KMS-11 (cell line): ENCODE results near the gene CNOT1.

ENCODE experiments used
- H2AFZ ChIP-seq: fragments of 200-600 bp; sonication (generic); 2 replicates; pipeline ENCODE4 v1.6.1; 2016; ENCODE audit warnings: antibody characterized with exemption, mixed run types, low read depth
- H3K27ac ChIP-seq: fragments of 200-600 bp; sonication (generic); 2 replicates; pipeline ENCODE4 v1.6.1; 2016; ENCODE audit warnings: mild to moderate bottlenecking, mixed run types
- H3K27me3 ChIP-seq: fragments of 200-600 bp; sonication (generic); 2 replicates; pipeline ENCODE4 v1.6.1; 2017; ENCODE audit warnings: mild to moderate bottlenecking, low read depth, mixed run types, moderate library complexity; ENCODE audit not compliant: insufficient read depth
- H3K36me3 ChIP-seq: fragments of 200-600 bp; sonication (generic); 2 replicates; pipeline ENCODE4 v1.6.1; 2017; ENCODE audit warnings: mild to moderate bottlenecking, mixed run types; ENCODE audit not compliant: insufficient read depth
- H3K4me1 ChIP-seq: fragments of 200-600 bp; sonication (generic); 2 replicates; pipeline ENCODE4 v1.6.1; 2016; ENCODE audit warnings: mild to moderate bottlenecking, low read depth, mixed run types; ENCODE audit not compliant: poor library complexity, severe bottlenecking
- H3K4me2 ChIP-seq: fragments of 200-600 bp; sonication (generic); 2 replicates; pipeline ENCODE4 v1.7.0; 2016; ENCODE audit warnings: mild to moderate bottlenecking, mixed run types
- H3K4me3 ChIP-seq: fragments of 200-600 bp; sonication (generic); IDR thresholded peaks from 2 replicates; pipeline ENCODE4 v1.6.1; 2017; ENCODE audit warnings: low read depth, low read length, mixed read lengths; ENCODE audit not compliant: insufficient read depth
- H3K79me2 ChIP-seq: fragments of 200-600 bp; sonication (generic); 2 replicates; pipeline ENCODE4 v1.6.1; 2016; ENCODE audit warnings: low read depth, mixed run types; ENCODE audit not compliant: insufficient read depth
- H3K9ac ChIP-seq: fragments of 200-600 bp; sonication (generic); 2 replicates; pipeline ENCODE4 v1.6.1; 2016; ENCODE audit warnings: mild to moderate bottlenecking, mixed run types
- H4K20me1 ChIP-seq: fragments of 200-600 bp; sonication (generic); 2 replicates; pipeline ENCODE4 v1.6.1; 2016; ENCODE audit warnings: mild to moderate bottlenecking, mixed run types; ENCODE audit not compliant: insufficient read depth
- TF ChIP-seq, protein P1 (sequence below): fragments of 200-600 bp; sonication (generic); conservative IDR thresholded peaks from 2 replicates; pipeline ENCODE4 v1.6.1; 2017; ENCODE audit warnings: low read depth, mild to moderate bottlenecking, antibody characterized with exemption, low read length, moderate library complexity, mixed read lengths

CNOT1 gene

DNA sequence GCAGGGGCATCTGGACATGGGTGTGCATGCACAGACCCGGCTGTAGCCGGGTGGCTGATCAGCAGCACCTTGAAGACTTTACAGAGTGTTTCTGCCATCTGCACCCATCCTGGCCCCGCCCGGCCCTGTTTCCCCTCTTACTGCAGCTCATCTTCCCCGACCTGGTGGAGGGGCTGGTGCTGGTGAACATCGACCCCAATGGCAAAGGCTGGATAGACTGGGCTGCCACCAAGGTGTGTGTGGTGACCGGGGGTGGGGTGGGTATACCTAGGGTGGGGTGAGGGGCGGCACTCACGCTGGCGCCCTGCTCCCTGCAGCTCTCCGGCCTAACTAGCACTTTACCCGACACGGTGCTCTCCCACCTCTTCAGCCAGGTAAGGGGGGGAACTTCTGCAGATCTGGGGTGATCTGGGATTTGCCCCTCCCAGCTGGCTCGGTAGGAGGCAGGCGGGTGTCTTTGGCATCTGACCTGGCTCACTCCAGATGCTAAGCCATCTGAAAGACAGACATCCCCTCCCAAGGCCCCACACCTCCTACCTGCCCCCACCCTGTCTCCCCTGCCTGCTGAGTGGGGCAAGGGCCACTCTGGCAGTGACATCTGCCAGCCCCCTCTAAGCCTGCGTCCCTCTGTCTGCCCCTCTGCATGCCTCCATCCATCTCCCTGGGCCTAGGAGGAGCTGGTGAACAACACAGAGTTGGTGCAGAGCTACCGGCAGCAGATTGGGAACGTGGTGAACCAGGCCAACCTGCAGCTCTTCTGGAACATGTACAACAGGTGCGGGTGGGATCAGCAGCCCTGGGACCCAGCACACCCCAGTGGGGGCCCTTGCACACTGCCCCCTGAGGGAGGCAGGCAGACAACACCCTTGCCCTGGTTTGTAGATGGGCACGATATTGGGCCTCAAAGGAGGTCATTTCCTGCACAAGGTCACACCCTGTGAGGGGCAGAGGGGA, 123.1 kb downstream of the CNOT1 start:
- H3K79me2 ChIP-seq = no peaks in the 10 kb centered on the region
- no peak overlapping the region for H3K4me2 ChIP-seq
- no peaks in the 10 kb centered on the region for H3K27me3 ChIP-seq
- no peaks in the 10 kb centered on the region for H3K36me3 ChIP-seq
- TF ChIP-seq, protein P1, sequence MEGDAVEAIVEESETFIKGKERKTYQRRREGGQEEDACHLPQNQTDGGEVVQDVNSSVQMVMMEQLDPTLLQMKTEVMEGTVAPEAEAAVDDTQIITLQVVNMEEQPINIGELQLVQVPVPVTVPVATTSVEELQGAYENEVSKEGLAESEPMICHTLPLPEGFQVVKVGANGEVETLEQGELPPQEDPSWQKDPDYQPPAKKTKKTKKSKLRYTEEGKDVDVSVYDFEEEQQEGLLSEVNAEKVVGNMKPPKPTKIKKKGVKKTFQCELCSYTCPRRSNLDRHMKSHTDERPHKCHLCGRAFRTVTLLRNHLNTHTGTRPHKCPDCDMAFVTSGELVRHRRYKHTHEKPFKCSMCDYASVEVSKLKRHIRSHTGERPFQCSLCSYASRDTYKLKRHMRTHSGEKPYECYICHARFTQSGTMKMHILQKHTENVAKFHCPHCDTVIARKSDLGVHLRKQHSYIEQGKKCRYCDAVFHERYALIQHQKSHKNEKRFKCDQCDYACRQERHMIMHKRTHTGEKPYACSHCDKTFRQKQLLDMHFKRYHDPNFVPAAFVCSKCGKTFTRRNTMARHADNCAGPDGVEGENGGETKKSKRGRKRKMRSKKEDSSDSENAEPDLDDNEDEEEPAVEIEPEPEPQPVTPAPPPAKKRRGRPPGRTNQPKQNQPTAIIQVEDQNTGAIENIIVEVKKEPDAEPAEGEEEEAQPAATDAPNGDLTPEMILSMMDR = no peak
- no peak overlapping the region for H2AFZ ChIP-seq
- no peak overlapping the region for H3K4me3 ChIP-seq
- no peaks in the 10 kb centered on the region for H4K20me1 ChIP-seq
- no peak overlapping the region for H3K9ac ChIP-seq
- H3K4me1 ChIP-seq = peaks cover 7% of the 10 kb centered on the region
- H3K27ac ChIP-seq = no peak overlapping the region

DNA sequence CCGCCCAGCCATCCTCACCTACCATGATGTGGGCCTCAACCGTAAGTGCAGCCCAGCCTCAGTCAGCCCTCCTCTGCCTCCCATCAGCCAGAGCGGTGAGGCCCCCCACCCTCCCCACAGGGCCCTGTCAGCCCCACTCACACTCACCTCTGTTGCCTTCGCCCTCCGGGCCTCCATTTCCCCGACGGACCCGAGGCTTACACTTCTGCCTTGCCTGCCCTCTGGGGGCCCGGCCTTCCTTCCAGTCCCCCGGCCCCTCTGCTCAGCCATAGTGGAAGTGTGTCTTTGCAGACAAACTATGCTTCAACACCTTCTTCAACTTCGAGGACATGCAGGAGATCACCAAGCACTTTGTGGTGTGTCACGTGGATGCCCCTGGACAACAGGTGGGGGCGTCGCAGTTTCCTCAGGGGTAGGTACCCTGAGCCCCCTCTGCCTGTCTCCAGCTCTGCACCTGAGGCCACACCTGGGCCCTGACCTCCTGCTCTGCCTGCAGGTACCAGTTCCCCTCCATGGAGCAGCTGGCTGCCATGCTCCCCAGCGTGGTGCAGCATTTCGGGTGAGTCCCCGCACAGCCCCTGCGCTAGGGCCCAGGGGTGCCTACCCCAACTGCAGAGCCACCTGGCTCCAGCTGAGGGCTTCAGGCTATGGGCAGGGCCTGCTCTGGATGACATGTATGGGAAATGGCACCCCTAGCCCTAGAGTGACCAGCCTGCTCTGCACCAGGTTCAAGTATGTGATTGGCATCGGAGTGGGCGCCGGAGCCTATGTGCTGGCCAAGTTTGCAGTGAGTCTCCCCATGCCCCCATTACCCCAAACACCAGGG, 125.5 kb downstream of the CNOT1 start:
- H3K9ac ChIP-seq = no peak overlapping the region
- no peaks in the 10 kb centered on the region for H3K36me3 ChIP-seq
- no peaks in the 10 kb centered on the region for H4K20me1 ChIP-seq
- TF ChIP-seq, protein P1 = no peak
- no peak overlapping the region for H3K4me2 ChIP-seq
- H3K27me3 ChIP-seq = no peaks in the 10 kb centered on the region
- H3K27ac ChIP-seq = no peak overlapping the region
- H3K79me2 ChIP-seq = no peaks in the 10 kb centered on the region
- H2AFZ ChIP-seq = no peak overlapping the region
- H3K4me3 ChIP-seq = no peak overlapping the region
- H3K4me1 ChIP-seq = peaks cover 5% of the 10 kb centered on the region

DNA sequence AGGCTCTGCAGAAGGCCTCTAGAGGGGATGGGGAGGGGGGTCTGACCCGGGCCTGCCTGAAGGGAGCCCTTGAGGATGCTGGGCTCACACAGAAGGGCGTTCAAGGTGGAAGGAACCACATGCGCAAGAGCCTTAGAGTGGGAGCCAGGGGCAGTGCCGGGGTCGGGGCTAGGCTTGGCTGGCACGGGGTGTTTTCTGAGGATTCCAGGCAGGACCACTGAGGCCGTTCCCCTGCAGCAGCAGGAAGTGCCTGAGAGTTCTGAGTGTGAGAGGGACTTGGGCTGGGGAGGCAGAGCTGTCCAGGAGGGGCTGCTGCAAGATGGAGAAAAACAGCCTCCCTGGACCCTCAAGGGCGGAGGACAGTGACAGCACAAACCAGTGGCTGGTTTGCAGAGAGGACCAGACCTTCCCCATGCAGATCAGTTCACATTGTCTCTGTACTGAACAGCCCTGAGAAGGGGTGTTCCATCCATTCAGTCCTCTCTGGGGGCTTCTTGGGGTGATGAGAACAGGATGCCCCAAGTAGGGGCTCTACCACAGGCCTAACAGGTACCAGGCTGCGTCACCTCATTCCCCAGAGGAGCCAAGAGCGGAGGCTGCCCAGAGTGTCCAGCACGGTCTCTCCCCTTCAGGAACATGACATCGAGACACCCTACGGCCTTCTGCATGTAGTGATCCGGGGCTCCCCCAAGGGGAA, 126.3 kb downstream of the CNOT1 start:
- Histone ChIP-seq H3K27ac (no peak overlapping the region), H3K36me3 (no peaks in the 10 kb centered on the region), H4K20me1 (no peaks in the 10 kb centered on the region), H3K4me3 (no peak overlapping the region), H3K79me2 (no peaks in the 10 kb centered on the region), H3K4me2 (no peak overlapping the region), H3K9ac (no peak overlapping the region), H3K4me1 (peaks cover 11% of the 10 kb centered on the region), H3K27me3 (no peaks in the 10 kb centered on the region), H2AFZ (no peak overlapping the region)
- TF ChIP-seq, protein P1 = no peak

DNA sequence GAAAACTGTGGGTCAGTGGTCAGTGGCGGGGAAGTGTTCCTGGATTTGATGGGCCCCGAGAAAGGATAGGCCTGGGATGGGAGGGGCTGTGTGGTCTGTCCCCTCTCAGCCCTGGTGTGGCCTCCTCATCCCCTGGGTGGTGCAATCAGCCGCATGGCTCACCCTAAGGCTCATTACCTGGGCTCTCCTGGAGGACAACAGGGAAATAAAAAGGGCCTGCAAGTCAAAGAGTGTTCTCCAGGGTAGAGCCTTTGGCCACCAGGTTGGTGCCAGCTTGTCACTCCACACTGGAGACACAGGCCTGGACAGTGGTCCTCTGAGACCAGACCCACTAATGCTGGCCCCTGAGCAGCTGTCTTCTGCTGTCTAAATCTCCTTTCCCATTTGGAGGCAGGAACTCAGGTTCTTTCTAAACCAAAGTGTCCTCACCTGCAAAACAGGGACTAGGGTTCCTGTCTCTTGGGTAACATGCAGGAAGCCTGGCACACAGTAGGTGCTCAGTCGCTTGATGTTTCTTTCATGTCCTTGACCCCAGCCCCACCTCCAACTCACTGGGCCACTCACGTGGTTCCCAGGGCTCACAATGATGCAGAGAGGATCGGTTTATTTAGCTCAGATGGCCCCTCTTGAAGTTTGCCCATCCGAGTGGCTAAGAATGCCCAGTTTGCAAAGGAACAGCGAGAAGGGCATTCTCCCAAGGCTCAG, 127.3 kb downstream of the CNOT1 start:
- Histone ChIP-seq H3K27ac (no peak overlapping the region), H2AFZ (no peak overlapping the region)

More for the DNA sequence above, 127.3 kb downstream of the CNOT1 start:
- Histone ChIP-seq H3K9ac (no peak overlapping the region), H4K20me1 (no peaks in the 10 kb centered on the region), H3K27me3 (no peaks in the 10 kb centered on the region), H3K4me2 (no peak overlapping the region), H3K36me3 (no peaks in the 10 kb centered on the region), H3K4me1 (peaks cover 20% of the 10 kb centered on the region), H3K4me3 (no peak overlapping the region), H3K79me2 (no peaks in the 10 kb centered on the region)
- TF ChIP-seq, protein P1 = no peak
